Heart left ventricle (tissue), 13 donors: ENCODE data around the gene PLPP3.

Source experiments
- POLR2A ChIP-seq, 2 donors: fragments of 450-650 bp; IDR thresholded peaks; one replicate each; pipeline ENCODE4 v1.6.1; 2017; ENCODE audit warnings: antibody characterized with exemption in 2 of 2, mild to moderate bottlenecking in 2 of 2, moderate library complexity in 2 of 2
- TF ChIP-seq, protein P1 (sequence below), 12 donors: fragments of 200-600 bp; sonication (generic) in 4 of 12; IDR thresholded peaks; one replicate each; pipeline versions ENCODE4 v1.5.0 to v1.8.0; 2018 to 2022; ENCODE audit warnings: antibody characterized with exemption in 12 of 12, mild to moderate bottlenecking in 5 of 12
- donor health status: ischemic (EF 13 %, LVEDD 7.1; RV severe dilation, severe dysfunction).
- donor health status: DM: no; HTN: yes; CAD: no.
- donor health status: DM: no; HTN: no; CAD: no.
- donor health status: ischemic (EF 25% LVEDD 6.9; RV normal size, moderate dysfunction).
- donor health status: ischemic (EF 25% LVEDD 5.7; RV mildly dilated, moderate dysfunction).
- donor health status: ischemic (EF 35%, LVEDD 5.7; RV mildly dilated, moderate dysfunction).
- donor health status: nonischemic (EF 11% LVEDD 7.7; RV severe dilation, severe dysfunction).
- donor health status: DM: yes; HTN: yes; CAD: no.
- donor health status: PGD.
- donor health status: ischemic (EF 29% LVEDD 5.4; RV normal size, mild dysfunction).
- donor health status: nonischemic (EF 23%, LVEDD 6.1; RV moderate dilation, normal function).

DNA sequence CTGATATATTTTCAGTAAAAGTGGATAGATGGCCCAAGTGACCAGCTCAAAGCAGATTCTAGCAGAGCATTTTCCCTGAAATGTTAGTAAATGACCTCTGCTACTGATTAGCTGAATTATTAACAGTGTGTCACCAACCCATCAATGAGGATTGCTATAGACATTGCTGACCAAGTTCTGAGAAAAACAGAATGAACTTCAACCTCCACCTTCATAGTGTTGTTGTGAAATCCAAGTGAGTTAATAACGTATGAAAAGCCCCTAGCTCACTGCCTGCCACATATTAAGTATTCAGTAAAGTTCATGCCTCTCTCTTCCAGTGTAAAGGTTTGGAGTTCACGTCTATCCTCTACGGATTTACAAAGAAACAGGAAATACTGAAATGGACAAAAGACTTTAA lies 15.8 kb downstream of the PLPP3 start:
- no peak for TF ChIP-seq POLR2A (IDR thresholded peaks at IDR 0.05)
- TF ChIP-seq, protein P1, sequence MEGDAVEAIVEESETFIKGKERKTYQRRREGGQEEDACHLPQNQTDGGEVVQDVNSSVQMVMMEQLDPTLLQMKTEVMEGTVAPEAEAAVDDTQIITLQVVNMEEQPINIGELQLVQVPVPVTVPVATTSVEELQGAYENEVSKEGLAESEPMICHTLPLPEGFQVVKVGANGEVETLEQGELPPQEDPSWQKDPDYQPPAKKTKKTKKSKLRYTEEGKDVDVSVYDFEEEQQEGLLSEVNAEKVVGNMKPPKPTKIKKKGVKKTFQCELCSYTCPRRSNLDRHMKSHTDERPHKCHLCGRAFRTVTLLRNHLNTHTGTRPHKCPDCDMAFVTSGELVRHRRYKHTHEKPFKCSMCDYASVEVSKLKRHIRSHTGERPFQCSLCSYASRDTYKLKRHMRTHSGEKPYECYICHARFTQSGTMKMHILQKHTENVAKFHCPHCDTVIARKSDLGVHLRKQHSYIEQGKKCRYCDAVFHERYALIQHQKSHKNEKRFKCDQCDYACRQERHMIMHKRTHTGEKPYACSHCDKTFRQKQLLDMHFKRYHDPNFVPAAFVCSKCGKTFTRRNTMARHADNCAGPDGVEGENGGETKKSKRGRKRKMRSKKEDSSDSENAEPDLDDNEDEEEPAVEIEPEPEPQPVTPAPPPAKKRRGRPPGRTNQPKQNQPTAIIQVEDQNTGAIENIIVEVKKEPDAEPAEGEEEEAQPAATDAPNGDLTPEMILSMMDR (IDR thresholded peaks at IDR 0.05): no peak
